Effector memory CD8-positive, alpha-beta T cell (primary cell): ENCODE results near the gene NRAP.
"Not testable (repeated sequence)": the region's sequence is repeated elsewhere in the genome, so short reads cannot be mapped to it uniquely, and the experiment has no call there.

Source experiments
- ATAC-seq: fragments of 150-1000 bp; cut with Tn5 transposase; replicated peaks from 2 replicates; pipeline ENCODE4 v1.10.0; 2021; ENCODE audit warnings: mild to moderate bottlenecking, moderate library complexity
- DNase-seq, 3 experiments: peaks; one replicate each; pipeline ENCODE4 v3.0.0; 2021
- H3K27ac Mint-ChIP-seq, 2 donors: one replicate each; pipeline ENCODE4 v1.8.0; 2022; ENCODE audit warnings: mild to moderate bottlenecking in 2 of 2, mixed read lengths in 2 of 2, moderate library complexity in 2 of 2
- H3K27me3 Mint-ChIP-seq, 2 donors: one replicate each; pipeline ENCODE4 v1.8.0; 2022; ENCODE audit warnings: mixed read lengths in 2 of 2
- H3K36me3 Mint-ChIP-seq: one replicate; pipeline ENCODE4 v1.8.0; 2022; ENCODE audit warnings: mild to moderate bottlenecking, moderate library complexity, mixed read lengths; ENCODE audit not compliant: insufficient read depth
- H3K4me1 Mint-ChIP-seq, 2 donors: one replicate each; pipeline ENCODE4 v1.8.0; 2022; ENCODE audit warnings: low read depth in 2 of 2, mixed read lengths in 2 of 2
- H3K4me3 Mint-ChIP-seq, 2 donors: one replicate each; pipeline ENCODE4 v1.8.0; 2022; ENCODE audit warnings: mild to moderate bottlenecking in 2 of 2, mixed read lengths in 2 of 2, moderate library complexity in 2 of 2
- H3K9me3 Mint-ChIP-seq, 2 donors: one replicate each; pipeline ENCODE4 v1.8.0; 2022; ENCODE audit warnings: mixed read lengths in 2 of 2

Gene NRAP

DNA sequence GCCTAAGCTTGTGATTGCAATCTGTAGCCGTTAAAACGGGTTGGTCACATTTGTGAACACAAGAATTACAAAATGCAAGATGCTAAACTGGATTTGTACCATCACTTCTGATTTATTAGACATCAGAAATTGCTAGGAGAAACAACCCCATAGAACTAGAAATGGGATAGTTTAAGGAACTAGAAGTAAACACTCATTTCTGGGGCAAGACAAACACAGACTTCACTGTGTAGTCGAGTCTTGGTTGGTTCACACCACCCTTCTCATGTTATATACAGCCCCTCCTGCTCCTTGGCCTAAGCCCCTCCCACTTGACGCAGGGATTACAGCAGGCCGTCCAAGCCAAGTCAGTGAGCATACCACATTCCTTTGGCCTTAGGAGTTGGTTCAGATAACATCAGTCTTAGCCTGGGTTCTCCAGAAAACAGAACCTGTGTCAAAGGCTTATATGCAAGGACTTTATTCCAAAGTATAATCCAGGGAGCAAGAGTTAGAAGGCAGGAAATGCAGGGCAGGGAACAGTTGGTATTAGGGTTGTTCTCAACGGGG is 2.0 kb upstream of the NRAP start:
- Mint-ChIP-seq H3K4me3 (no peak overlapping the region), H3K4me1 (no peaks in the 10 kb centered on the region), H3K27ac (no peak overlapping the region), H3K36me3 (no peaks in the 10 kb centered on the region), H3K27me3 (peaks cover 19 to 33% of the 10 kb centered on the region in 2 donors), H3K9me3 (no peaks in the 10 kb centered on the region)
- ATAC-seq (no peak), DNase-seq (no peak)

- DNase-seq, result no peak
- H3K9me3 Mint-ChIP-seq, result no peaks in the 10 kb centered on the region
- H3K36me3 Mint-ChIP-seq, result no peaks in the 10 kb centered on the region
- peaks cover 15 to 28% of the 10 kb centered on the region in 2 donors for H3K27me3 Mint-ChIP-seq
- no peak overlapping the region for H3K4me3 Mint-ChIP-seq
- H3K27ac Mint-ChIP-seq, result no peak overlapping the region
- no peaks in the 10 kb centered on the region for H3K4me1 Mint-ChIP-seq
- ATAC-seq, result no peak
These were observed 1.5 kb upstream of the NRAP start for GRCh38 chr10:113665352-113665751.

GRCh38 chr10:113663142-113663541 is 699 bp downstream of the NRAP start:
- no peaks in the 10 kb centered on the region for H3K4me1 Mint-ChIP-seq
- no peak for ATAC-seq
- DNase-seq, result no peak
- H3K36me3 Mint-ChIP-seq, result no peaks in the 10 kb centered on the region
- peaks cover 15 to 25% of the 10 kb centered on the region in 2 donors for H3K27me3 Mint-ChIP-seq
- H3K4me3 Mint-ChIP-seq, result no peak overlapping the region
- no peaks in the 10 kb centered on the region for H3K9me3 Mint-ChIP-seq
- no peak overlapping the region for H3K27ac Mint-ChIP-seq

GRCh38 chr10:113661332-113661731 is 2.5 kb downstream of the NRAP start:
- Mint-ChIP-seq H3K27ac (no peak overlapping the region), H3K36me3 (no peaks in the 10 kb centered on the region), H3K4me3 (no peak overlapping the region), H3K4me1 (no peaks in the 10 kb centered on the region), H3K27me3 (peaks cover 9 to 20% of the 10 kb centered on the region in 2 donors), H3K9me3 (no peaks in the 10 kb centered on the region)
- ATAC-seq, result no peak
- DNase-seq, result no peak

- Mint-ChIP-seq H3K36me3 (no peaks in the 10 kb centered on the region), H3K4me1 (no peaks in the 10 kb centered on the region), H3K4me3 (no peak overlapping the region), H3K9me3 (no peaks in the 10 kb centered on the region), H3K27ac (no peak overlapping the region), H3K27me3 (peaks cover 29 to 36% of the 10 kb centered on the region in 2 donors)
- ATAC-seq, result no peak
- no peak for DNase-seq
These were observed 6.3 kb downstream of the NRAP start for GRCh38 chr10:113657544-113657943.

- DNase-seq, result no peak
- Mint-ChIP-seq H3K36me3 (no peaks in the 10 kb centered on the region), H3K4me1 (no peaks in the 10 kb centered on the region), H3K9me3 (no peaks in the 10 kb centered on the region), H3K4me3 (no peak overlapping the region), H3K27ac (no peak overlapping the region), H3K27me3 (peaks cover 31 to 40% of the 10 kb centered on the region in 2 donors)
- ATAC-seq, result no peak
These were observed 6.9 kb downstream of the NRAP start for GRCh38 chr10:113656896-113657295.

DNA sequence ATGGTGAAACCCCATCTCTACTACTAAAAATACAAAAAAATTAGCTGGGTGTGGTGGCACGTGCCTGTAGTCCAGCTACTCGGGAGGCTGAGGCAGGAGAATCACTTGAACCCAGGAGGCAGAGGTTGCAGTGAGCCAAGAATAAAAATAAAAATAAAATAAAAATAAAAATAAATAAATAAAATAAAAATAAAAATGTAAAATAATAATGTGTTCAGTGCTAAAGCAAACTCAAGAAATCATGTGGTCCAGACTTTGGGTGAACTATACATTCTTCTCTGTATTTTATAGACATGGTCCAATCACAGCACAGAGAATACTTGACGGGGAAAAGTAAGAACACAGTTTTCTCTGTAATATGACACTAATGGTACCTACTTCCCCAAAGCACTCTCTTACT is 11.4 kb downstream of the NRAP start:
- H3K4me1 Mint-ChIP-seq, DNase-seq, H3K36me3 Mint-ChIP-seq, H3K4me3 Mint-ChIP-seq, H3K9me3 Mint-ChIP-seq, H3K27ac Mint-ChIP-seq, ATAC-seq: not testable (repeated sequence)
- peaks cover 39 to 71% of the 10 kb centered on the region in 2 donors for H3K27me3 Mint-ChIP-seq

DNA sequence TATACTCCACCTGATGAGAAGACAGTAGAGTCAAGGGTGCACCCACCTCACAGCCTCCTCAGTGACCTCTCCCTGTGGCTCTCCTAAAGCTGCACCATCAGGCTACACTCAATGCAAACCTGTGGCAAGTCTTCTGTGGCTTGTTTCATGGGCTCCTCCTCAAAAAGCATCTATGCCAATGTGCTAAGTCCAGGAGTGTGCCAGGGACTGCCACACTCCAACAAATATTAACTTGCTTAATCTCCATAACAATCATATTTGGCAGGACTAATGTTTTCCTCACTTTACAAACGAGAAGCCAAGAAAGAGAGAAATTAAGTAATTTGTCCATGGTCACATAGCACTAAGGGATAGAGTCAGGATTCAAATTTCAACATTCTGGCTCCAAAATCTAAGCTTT is 11.9 kb downstream of the NRAP start:
- Mint-ChIP-seq H3K27ac (no peak overlapping the region), H3K4me1 (no peaks in the 10 kb centered on the region), H3K36me3 (no peaks in the 10 kb centered on the region), H3K27me3 (peaks cover 42 to 76% of the 10 kb centered on the region in 2 donors), H3K4me3 (no peak overlapping the region), H3K9me3 (no peaks in the 10 kb centered on the region)
- ATAC-seq, result no peak
- no peak for DNase-seq

DNA sequence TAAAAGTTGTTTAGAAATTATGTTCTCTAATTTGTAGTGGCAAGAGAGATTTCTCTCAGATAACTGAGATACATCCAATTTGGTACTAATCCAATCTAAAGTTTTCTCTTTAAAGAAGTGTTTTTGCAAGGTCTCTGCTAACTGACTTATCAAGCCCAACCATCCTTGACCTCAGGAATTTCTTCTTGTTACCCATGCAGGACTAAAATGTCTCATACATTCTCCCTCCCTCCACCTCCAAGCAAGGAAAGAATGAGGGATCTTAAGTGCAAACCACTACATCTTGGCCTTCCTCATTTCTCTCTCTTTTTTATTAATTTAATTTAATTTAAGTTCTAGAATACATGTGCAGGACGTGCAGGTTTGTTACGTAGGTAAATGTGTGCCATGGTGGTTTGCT is 12.8 kb downstream of the NRAP start:
- H3K27ac Mint-ChIP-seq, result no peak overlapping the region
- peaks cover 45 to 79% of the 10 kb centered on the region in 2 donors for H3K27me3 Mint-ChIP-seq
- no peaks in the 10 kb centered on the region for H3K9me3 Mint-ChIP-seq
- H3K36me3 Mint-ChIP-seq, result no peaks in the 10 kb centered on the region
- H3K4me3 Mint-ChIP-seq, result no peak overlapping the region
- no peak for ATAC-seq
- no peak for DNase-seq
- no peaks in the 10 kb centered on the region for H3K4me1 Mint-ChIP-seq

GRCh38 chr10:113650172-113650571 is 13.7 kb downstream of the NRAP start:
- DNase-seq, result no peak
- H3K4me3 Mint-ChIP-seq, result no peak overlapping the region
- no peak overlapping the region for H3K27ac Mint-ChIP-seq
- H3K9me3 Mint-ChIP-seq, result no peaks in the 10 kb centered on the region
- ATAC-seq, result no peak
- H3K36me3 Mint-ChIP-seq, result no peaks in the 10 kb centered on the region
- H3K27me3 Mint-ChIP-seq, result peaks cover 49 to 85% of the 10 kb centered on the region in 2 donors
- H3K4me1 Mint-ChIP-seq, result no peaks in the 10 kb centered on the region

DNA sequence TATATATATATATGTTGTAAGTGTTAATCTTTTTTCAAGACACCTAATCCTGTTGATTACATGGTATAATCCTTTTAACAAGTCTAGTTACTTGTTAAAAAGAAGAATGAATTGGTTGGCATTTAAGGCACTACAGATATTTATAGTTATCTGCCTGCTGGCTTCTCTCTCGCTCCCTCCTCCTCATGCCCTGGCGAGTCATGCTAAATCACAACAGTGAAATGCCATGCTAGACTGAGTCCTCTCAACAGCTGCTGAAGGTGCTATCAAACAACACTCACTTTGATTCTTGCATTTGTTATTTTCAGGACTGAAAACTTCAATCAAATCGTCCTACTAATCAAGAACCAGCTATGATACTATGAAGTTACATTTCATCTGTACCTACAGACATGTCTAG is 15.4 kb downstream of the NRAP start:
- H3K27me3 Mint-ChIP-seq, result peaks cover 44 to 80% of the 10 kb centered on the region in 2 donors
- H3K4me1 Mint-ChIP-seq, result no peaks in the 10 kb centered on the region
- DNase-seq (no peak), ATAC-seq (no peak)
- H3K9me3 Mint-ChIP-seq, result no peaks in the 10 kb centered on the region
- no peak overlapping the region for H3K27ac Mint-ChIP-seq
- H3K36me3 Mint-ChIP-seq, result no peaks in the 10 kb centered on the region
- H3K4me3 Mint-ChIP-seq, result no peak overlapping the region

DNA sequence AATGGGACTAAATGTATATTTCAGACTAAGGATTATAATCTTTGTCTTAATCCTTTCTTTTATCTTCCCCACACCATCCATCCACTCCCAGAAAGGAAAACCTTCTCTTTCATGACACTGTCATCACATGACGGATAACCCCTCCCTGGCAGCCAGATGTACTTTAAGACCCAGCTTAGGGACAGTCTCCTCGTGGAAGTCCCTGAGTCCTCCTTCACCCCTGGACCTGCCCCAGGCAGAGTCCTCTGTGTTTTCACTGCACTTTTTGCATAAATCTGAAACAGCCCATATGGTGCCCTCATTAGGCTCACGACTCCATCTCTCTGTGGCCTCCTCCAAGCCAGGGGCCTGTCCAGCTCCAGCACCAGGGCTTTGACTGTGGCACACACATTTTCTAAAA is 16.0 kb downstream of the NRAP start:
- Mint-ChIP-seq H3K36me3 (no peaks in the 10 kb centered on the region), H3K4me3 (no peak overlapping the region), H3K27me3 (peaks cover 47 to 80% of the 10 kb centered on the region in 2 donors), H3K27ac (no peak overlapping the region), H3K4me1 (no peaks in the 10 kb centered on the region), H3K9me3 (no peaks in the 10 kb centered on the region)
- no peak for DNase-seq
- ATAC-seq, result no peak

- DNase-seq (no peak), ATAC-seq (no peak)
- H3K9me3 Mint-ChIP-seq, result no peaks in the 10 kb centered on the region
- H3K4me3 Mint-ChIP-seq, result no peak overlapping the region
- H3K27ac Mint-ChIP-seq, result no peak overlapping the region
- no peaks in the 10 kb centered on the region for H3K36me3 Mint-ChIP-seq
- H3K27me3 Mint-ChIP-seq, result peaks cover 49 to 79% of the 10 kb centered on the region in 2 donors
- no peaks in the 10 kb centered on the region for H3K4me1 Mint-ChIP-seq
These were observed 17.3 kb downstream of the NRAP start for GRCh38 chr10:113646336-113647201.
